Stomach (tissue), 9 donors: ENCODE results near the gene CRB2. TPM values are rescaled to one million over a fixed set of nuclear protein-coding genes. Genes with fewer than 3 reads are reported as not detected.
A peak's percentile ranks its signal among the peaks of the same experiment; 100 is the strongest.

ENCODE experiments used
- DNase-seq, 2 donors: peaks; one replicate each; pipeline versions ENCODE4 v3.0.0 to v3.0.0-alpha.2; 2013 to 2019
- H3K27ac ChIP-seq, 5 donors: fragments of 200-600 bp in 4 of 5; sonication (generic) in 4 of 5; one replicate each; pipeline ENCODE4 v1.5.1; 2013 to 2019; ENCODE audit warnings: mild to moderate bottlenecking in 1 of 5, moderate library complexity in 1 of 5
- H3K27me3 ChIP-seq, 3 donors: fragments of 200-600 bp; sonication (generic); one replicate each; pipeline ENCODE4 v1.5.1; 2017 to 2019; ENCODE audit warnings: mixed run types in 1 of 3
- H3K36me3 ChIP-seq, 4 donors: fragments of 200-600 bp; sonication (generic); 1 replicate in 3 of 4; 2 replicates in 1 of 4; pipeline ENCODE4 v1.5.1; 2016 to 2019
- H3K4me1 ChIP-seq, 4 donors: fragments of 200-600 bp; sonication (generic); one replicate each; pipeline ENCODE4 v1.5.1; 2016 to 2019
- H3K4me3 ChIP-seq, 4 donors: fragments of 200-600 bp; sonication (generic) in 3 of 4; one replicate each; pipeline ENCODE4 v1.5.1; 2016 to 2019; ENCODE audit warnings: mild to moderate bottlenecking in 1 of 4
- H3K9me3 ChIP-seq, 4 donors: fragments of 200-600 bp; sonication (generic); one replicate each; pipeline ENCODE4 v1.5.1; 2016 to 2019
- EP300 ChIP-seq: sonication (generic); formaldehyde crosslinking; IDR thresholded peaks from one replicate; pipeline ENCODE4 v1.6.1; 2017; ENCODE audit warnings: antibody characterized with exemption
- POLR2A ChIP-seq, 4 donors: fragments of 450-650 bp; IDR thresholded peaks; one replicate each; pipeline ENCODE4 v1.6.1; 2016; ENCODE audit warnings: antibody characterized with exemption in 4 of 4, control low read depth in 2 of 4, mild to moderate bottlenecking in 1 of 4, moderate library complexity in 1 of 4
- POLR2AphosphoS5 ChIP-seq, 3 donors: sonication (generic); formaldehyde crosslinking; IDR thresholded peaks; one replicate each; pipeline ENCODE4 v1.6.1; 2016; ENCODE audit warnings: antibody characterized with exemption in 3 of 3
- WGBS, 5 donors: extraction: QIAGEN DNeasy Blood & Tissue Kit in 3 of 5; methylation state at CpG; one replicate each; pipeline versions ENCODE4 v1.1.5 to v1.1.7; 2013 to 2018; 5-methylcytosine and 5-hydroxymethylcytosine counted together
- intact Hi-C: fragments of 100-400 bp; cut with DNase I; formaldehyde crosslinking; loops from one replicate; pipeline ENCODE4 v1.15.1; 2023; ENCODE audit warnings: low total_unique reads
- polyA plus RNA-seq, 3 donors: library from polyadenylated mRNA; stranded (reverse); fragments of 200-250 nt; gene quantifications; one replicate each; pipeline ENCODE4 v1.2.3, GENCODE V29; 2013
- total RNA-seq, 5 donors: library from RNA; depleted of rRNA; stranded (reverse); fragments of >200 nt; gene quantifications; one replicate each; pipeline versions ENCODE4 v1.1.0 to v1.2.3, GENCODE V29; 2014 to 2016
- TF ChIP-seq, protein P1 (sequence below), 7 experiments: fragments of 450-650 bp in 4 of 7; fragments of 200-600 bp in 3 of 7; sonication (generic) in 3 of 7; IDR thresholded peaks; one replicate each; pipeline ENCODE4 v1.5.1; 2016 to 2019; ENCODE audit warnings: antibody characterized with exemption in 7 of 7, control low read depth in 2 of 7, mild to moderate bottlenecking in 1 of 7
- donor health status: healthy with polysubstance abuse.
- donor health status: Bipolar disorder and iron deficiency.
- donor health status: healthy.

The CRB2 gene
- total and polyA plus RNA-seq, 8 donors, result 0.03 to 4.3 (median 0.19) TPM; not detected in 4

DNA sequence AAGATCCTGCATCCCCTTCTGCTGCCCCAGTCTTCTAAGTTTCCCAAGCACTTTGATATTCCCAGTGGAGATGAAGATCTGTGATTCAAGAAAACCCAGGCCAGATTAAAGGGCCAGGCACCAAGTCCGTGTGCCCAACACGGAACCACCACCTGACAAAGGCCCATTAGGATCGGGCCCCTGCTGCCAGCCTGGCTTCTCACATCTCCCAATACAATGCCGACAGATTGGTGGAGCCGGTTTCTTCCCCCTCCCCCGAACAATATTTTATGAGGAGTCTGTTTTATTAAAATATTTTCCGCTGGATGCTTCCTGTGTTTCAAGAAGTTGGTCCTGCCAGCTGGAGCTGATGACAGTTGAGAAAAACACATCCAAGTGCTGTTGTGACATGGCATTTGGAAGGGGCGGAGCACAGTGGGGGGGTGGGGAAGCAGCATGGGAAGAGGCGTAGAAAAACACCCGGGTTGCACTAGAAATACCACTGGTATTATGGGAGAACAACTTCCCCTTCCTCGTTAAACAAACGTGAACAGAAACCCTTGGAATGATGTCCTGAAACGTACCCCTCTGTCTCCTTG, 45.0 kb downstream of the CRB2 start:
- H3K27me3 ChIP-seq, result no peaks in the 10 kb centered on the region
- H3K4me3 ChIP-seq, result no peak overlapping the region
- DNase-seq, result no peak
- no peaks in the 10 kb centered on the region for H3K4me1 ChIP-seq
- 79 to 94% (median 89%) methylated on average over 13 of the region's 13 CpGs for WGBS, 5 donors
- TF ChIP-seq EP300, result no peak
- TF ChIP-seq POLR2A (IDR thresholded peaks at IDR 0.05), result no peak
- no peak for TF ChIP-seq POLR2AphosphoS5 (IDR thresholded peaks at IDR 0.05)
- TF ChIP-seq, protein P1, sequence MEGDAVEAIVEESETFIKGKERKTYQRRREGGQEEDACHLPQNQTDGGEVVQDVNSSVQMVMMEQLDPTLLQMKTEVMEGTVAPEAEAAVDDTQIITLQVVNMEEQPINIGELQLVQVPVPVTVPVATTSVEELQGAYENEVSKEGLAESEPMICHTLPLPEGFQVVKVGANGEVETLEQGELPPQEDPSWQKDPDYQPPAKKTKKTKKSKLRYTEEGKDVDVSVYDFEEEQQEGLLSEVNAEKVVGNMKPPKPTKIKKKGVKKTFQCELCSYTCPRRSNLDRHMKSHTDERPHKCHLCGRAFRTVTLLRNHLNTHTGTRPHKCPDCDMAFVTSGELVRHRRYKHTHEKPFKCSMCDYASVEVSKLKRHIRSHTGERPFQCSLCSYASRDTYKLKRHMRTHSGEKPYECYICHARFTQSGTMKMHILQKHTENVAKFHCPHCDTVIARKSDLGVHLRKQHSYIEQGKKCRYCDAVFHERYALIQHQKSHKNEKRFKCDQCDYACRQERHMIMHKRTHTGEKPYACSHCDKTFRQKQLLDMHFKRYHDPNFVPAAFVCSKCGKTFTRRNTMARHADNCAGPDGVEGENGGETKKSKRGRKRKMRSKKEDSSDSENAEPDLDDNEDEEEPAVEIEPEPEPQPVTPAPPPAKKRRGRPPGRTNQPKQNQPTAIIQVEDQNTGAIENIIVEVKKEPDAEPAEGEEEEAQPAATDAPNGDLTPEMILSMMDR (IDR thresholded peaks at IDR 0.05), result no peak
- no peak overlapping the region for H3K27ac ChIP-seq
- H3K36me3 ChIP-seq, result peaks cover 0 to 17% (median 13%) of the 10 kb centered on the region in 4 donors
- intact Hi-C loops, result no loop called here
- no peaks in the 10 kb centered on the region for H3K9me3 ChIP-seq

- peaks cover 0 to 17% (median 13%) of the 10 kb centered on the region in 4 donors for H3K36me3 ChIP-seq
- DNase-seq, result peak in 1 of 2 donors; percentile 76
- TF ChIP-seq, protein P1 (IDR thresholded peaks at IDR 0.05), result peak in 5 of 7 experiments; percentile 22 to 53 (median 31)
- TF ChIP-seq EP300, result no peak
- intact Hi-C loops, result no loop called here
- no peaks in the 10 kb centered on the region for H3K9me3 ChIP-seq
- H3K27me3 ChIP-seq, result no peaks in the 10 kb centered on the region
- peaks cover 0 to 3% (median 0%) of the 10 kb centered on the region in 4 donors for H3K4me1 ChIP-seq
- H3K27ac ChIP-seq, result peak overlapping the region in 1 of 5 donors; percentile 34
- WGBS, 5 donors, result 56 to 67% (median 66%) methylated on average over 9 of the region's 9 CpGs
- no peak overlapping the region for H3K4me3 ChIP-seq
Observed at GRCh38 chr9:123401879-123402513, 46.0 kb downstream of the CRB2 start.

GRCh38 chr9:123402981-123403509, 47.0 kb downstream of the CRB2 start:
- intact Hi-C loops, result no loop called here
- no peak for DNase-seq
- 89 to 98% (median 92%) methylated on average over 10 to 17 of the region's 17 CpGs for WGBS, 5 donors
- H3K4me1 ChIP-seq, result peaks cover 0 to 3% (median 0%) of the 10 kb centered on the region in 4 donors
- H3K36me3 ChIP-seq, result peaks cover 0 to 17% (median 13%) of the 10 kb centered on the region in 4 donors
- no peaks in the 10 kb centered on the region for H3K9me3 ChIP-seq
- TF ChIP-seq POLR2AphosphoS5 (IDR thresholded peaks at IDR 0.05) (no peak), EP300 (no peak), POLR2A (IDR thresholded peaks at IDR 0.05) (no peak)
- TF ChIP-seq, protein P1 (IDR thresholded peaks at IDR 0.05), result no peak
- no peaks in the 10 kb centered on the region for H3K27me3 ChIP-seq
- H3K27ac ChIP-seq, result no peak overlapping the region
- no peak overlapping the region for H3K4me3 ChIP-seq

DNA sequence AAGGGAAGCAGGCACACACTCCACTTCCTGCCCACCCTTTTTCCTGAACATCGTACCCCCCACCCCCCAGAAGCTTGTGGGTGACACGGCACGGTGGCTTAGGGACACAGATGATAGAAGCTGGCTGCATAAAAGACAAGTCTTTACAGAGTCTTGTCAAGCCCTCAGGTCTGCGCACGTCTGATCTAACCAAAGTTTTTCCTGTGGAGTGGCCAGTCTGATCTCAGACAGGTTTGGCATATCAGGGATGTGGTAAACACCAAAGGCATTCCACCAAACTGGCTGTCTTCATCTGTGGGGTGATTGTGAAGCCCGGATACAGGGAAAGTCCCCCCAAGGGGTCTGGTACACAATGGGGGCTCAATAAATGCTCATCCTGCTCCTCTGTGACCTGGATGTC, 50.0 kb downstream of the CRB2 start:
- Histone ChIP-seq H3K27ac (no peak overlapping the region), H3K27me3 (no peaks in the 10 kb centered on the region), H3K4me3 (no peak overlapping the region), H3K9me3 (no peaks in the 10 kb centered on the region), H3K36me3 (peaks cover 0 to 32% (median 16%) of the 10 kb centered on the region in 4 donors), H3K4me1 (peaks cover 0 to 3% (median 0%) of the 10 kb centered on the region in 4 donors)
- TF ChIP-seq, protein P1 (IDR thresholded peaks at IDR 0.05), result no peak
- TF ChIP-seq POLR2AphosphoS5 (IDR thresholded peaks at IDR 0.05) (no peak), POLR2A (IDR thresholded peaks at IDR 0.05) (no peak), EP300 (no peak)
- WGBS, 5 donors, result 78 to 92% (median 88%) methylated on average over 6 of the region's 6 CpGs
- DNase-seq, result no peak
- intact Hi-C loops, result no loop called here
